WERI-Rb-1 (cell line): Measurements from ENCODE around the gene USP6.
"Not testable (repeated sequence)": the region's sequence is repeated elsewhere in the genome, so short reads cannot be mapped to it uniquely, and the experiment has no call there.

Experiments
- DNase-seq: peaks from one replicate; pipeline ENCODE4 v3.0.0-alpha.2; 2020
- H3K27ac ChIP-seq: fragments of 250-450 bp; sonication (Bioruptor Pico); 2 replicates; pipeline ENCODE4 v1.5.1; 2020; ENCODE audit warnings: mild to moderate bottlenecking, moderate library complexity
- H3K27me3 ChIP-seq: fragments of 250-450 bp; sonication (Bioruptor Pico); 2 replicates; pipeline ENCODE4 v1.5.1; 2021; ENCODE audit warnings: mild to moderate bottlenecking, low read depth, moderate library complexity; ENCODE audit not compliant: insufficient read depth, severe bottlenecking
- H3K36me3 ChIP-seq: fragments of 250-450 bp; sonication (Bioruptor Pico); 2 replicates; pipeline ENCODE4 v1.5.1; 2020; ENCODE audit warnings: mild to moderate bottlenecking, moderate library complexity
- H3K4me3 ChIP-seq: 2 replicates; pipeline ENCODE4 v1.5.1; 2011; ENCODE audit warnings: low read depth, mild to moderate bottlenecking, control low read depth, low read length
- H3K9me3 ChIP-seq: fragments of 250-450 bp; sonication (Bioruptor Pico); 2 replicates; pipeline ENCODE4 v1.5.1; 2021; ENCODE audit warnings: mild to moderate bottlenecking, moderate library complexity; ENCODE audit not compliant: severe bottlenecking
- CTCF ChIP-seq: IDR thresholded peaks from 2 replicates; pipeline ENCODE4 v1.5.1; 2011; ENCODE audit warnings: low read depth, mild to moderate bottlenecking, control low read depth, inconsistent platforms, low read length

The USP6 gene

GRCh38 chr17:5210614-5211252 lies 94.9 kb downstream of the USP6 start:
- Histone ChIP-seq H3K27me3 (no peaks in the 10 kb centered on the region), H3K36me3 (no peaks in the 10 kb centered on the region), H3K27ac (no peak overlapping the region), H3K4me3 (no peak overlapping the region), H3K9me3 (no peaks in the 10 kb centered on the region)
- TF ChIP-seq CTCF, result no peak
- no peak for DNase-seq

GRCh38 chr17:5211458-5211857 lies 95.6 kb downstream of the USP6 start:
- no peak for TF ChIP-seq CTCF
- H3K4me3 ChIP-seq, result no peak overlapping the region
- H3K27ac ChIP-seq, result no peak overlapping the region
- no peaks in the 10 kb centered on the region for H3K9me3 ChIP-seq
- DNase-seq, result no peak
- H3K27me3 ChIP-seq, result no peaks in the 10 kb centered on the region
- H3K36me3 ChIP-seq, result no peaks in the 10 kb centered on the region

GRCh38 chr17:5217562-5217961 lies 101.7 kb downstream of the USP6 start:
- H3K36me3 ChIP-seq, H3K4me3 ChIP-seq, H3K27me3 ChIP-seq, H3K27ac ChIP-seq, DNase-seq, H3K9me3 ChIP-seq: not testable (repeated sequence)

GRCh38 chr17:5219536-5219935 lies 103.7 kb downstream of the USP6 start:
- H3K27ac ChIP-seq, result no peak overlapping the region
- no peak for TF ChIP-seq CTCF
- no peaks in the 10 kb centered on the region for H3K36me3 ChIP-seq
- no peak for DNase-seq
- H3K9me3 ChIP-seq, result no peaks in the 10 kb centered on the region
- no peak overlapping the region for H3K4me3 ChIP-seq
- H3K27me3 ChIP-seq, result no peaks in the 10 kb centered on the region

GRCh38 chr17:5220074-5220473 lies 104.2 kb downstream of the USP6 start:
- no peaks in the 10 kb centered on the region for H3K9me3 ChIP-seq
- H3K27ac ChIP-seq, result no peak overlapping the region
- H3K27me3 ChIP-seq, result no peaks in the 10 kb centered on the region
- H3K4me3 ChIP-seq, result no peak overlapping the region
- no peaks in the 10 kb centered on the region for H3K36me3 ChIP-seq
- no peak for TF ChIP-seq CTCF
- no peak for DNase-seq

GRCh38 chr17:5221912-5222311 lies 106.1 kb downstream of the USP6 start:
- H3K27me3 ChIP-seq, DNase-seq, H3K27ac ChIP-seq, H3K4me3 ChIP-seq, H3K9me3 ChIP-seq, H3K36me3 ChIP-seq: not testable (repeated sequence)
